CD4-positive, alpha-beta T cell (primary cell): ENCODE data around the gene CAPZB. TPM values are rescaled to one million over a fixed set of nuclear protein-coding genes. Genes with fewer than 3 reads are reported as not detected.

ENCODE experiments used
- ATAC-seq: fragments of 200-7000 bp; cut with Tn5 transposase; one replicate; pipeline ENCODE4 v1.10.0; 2022; ENCODE audit warnings: mild to moderate bottlenecking; ENCODE audit not compliant: poor library complexity
- CTCF ChIA-PET: fragments of 350-600 bp; sonication (Branson Sonifier 250); formaldehyde crosslinking; loops from one replicate; lab custom pipeline; 2021; ENCODE audit warnings: antibody characterized with exemption, inconsistent platforms; lab: Charles Lee
- POLR2A ChIA-PET: fragments of 350-600 bp; sonication (Branson Sonifier 250); formaldehyde crosslinking; loops from one replicate; lab custom pipeline; 2021; ENCODE audit warnings: antibody characterized with exemption, inconsistent platforms; lab: Charles Lee
- DNase-seq, 14 experiments: peaks; one replicate each; pipeline ENCODE4 v3.0.0-alpha.2; 2013 to 2020; ENCODE audit warnings: mixed read lengths in 2 of 14
- H3K27ac ChIP-seq, 2 donors: one replicate each; pipeline versions ENCODE4 v1.5.1 to v1.7.0; 2013; ENCODE audit warnings: low read length in 2 of 2, low read depth in 1 of 2, mild to moderate bottlenecking in 1 of 2
- H3K27me3 ChIP-seq, 2 experiments: 1 replicate in 1 of 2; 2 replicates in 1 of 2; pipeline versions ENCODE4 v1.6.1 to v1.7.0; 2013; ENCODE audit warnings: low read length in 2 of 2, control low read depth in 1 of 2, mild to moderate bottlenecking in 1 of 2, moderate library complexity in 1 of 2; ENCODE audit not compliant: insufficient read depth in 2 of 2, control insufficient read depth in 1 of 2
- H3K36me3 ChIP-seq: one replicate; pipeline ENCODE4 v1.6.1; 2013; ENCODE audit warnings: low read length, control low read depth; ENCODE audit not compliant: insufficient read depth
- H3K4me1 ChIP-seq: one replicate; pipeline ENCODE4 v1.6.1; 2013; ENCODE audit warnings: low read length, control low read depth; ENCODE audit not compliant: insufficient read depth
- H3K4me3 ChIP-seq: one replicate; pipeline ENCODE4 v1.5.1; 2013; ENCODE audit warnings: mild to moderate bottlenecking, low read length, moderate library complexity
- H3K9me3 ChIP-seq, 2 experiments: 1 replicate in 1 of 2; 2 replicates in 1 of 2; pipeline versions ENCODE4 v1.6.1 to v1.7.0; 2013; ENCODE audit warnings: low read length in 2 of 2, mild to moderate bottlenecking in 2 of 2, control low read depth in 1 of 2, moderate library complexity in 1 of 2; ENCODE audit not compliant: control insufficient read depth in 1 of 2, insufficient read depth in 1 of 2
- H3K27ac Mint-ChIP-seq: one replicate; pipeline ENCODE4 v1.8.0; 2020; ENCODE audit warnings: mixed read lengths
- H3K27me3 Mint-ChIP-seq: one replicate; pipeline ENCODE4 v1.8.0; 2021; ENCODE audit warnings: mixed read lengths
- H3K36me3 Mint-ChIP-seq: one replicate; pipeline ENCODE4 v1.8.0; 2021; ENCODE audit warnings: low read depth, mixed read lengths
- H3K4me1 Mint-ChIP-seq: one replicate; pipeline ENCODE4 v1.8.0; 2021; ENCODE audit warnings: low read depth, mixed read lengths
- H3K4me3 Mint-ChIP-seq: one replicate; pipeline ENCODE4 v1.8.0; 2020; ENCODE audit warnings: mild to moderate bottlenecking, mixed read lengths
- H3K9me3 Mint-ChIP-seq: one replicate; pipeline ENCODE4 v1.8.0; 2020; ENCODE audit warnings: mixed read lengths
- CTCF ChIP-seq: fragments of 200-600 bp; IDR thresholded peaks from one replicate; pipeline ENCODE4 v1.8.0; 2022; ENCODE audit warnings: antibody characterized with exemption, mild to moderate bottlenecking
- intact Hi-C, 2 experiments: fragments of 100-400 bp; cut with DNase I in 1 of 2; cut with micrococcal nuclease in 1 of 2; formaldehyde crosslinking; loops; one replicate each; pipeline versions ENCODE4 v1.15.1 to v1.9.0; 2023 to 2025; cut with DNase I, micrococcal nuclease
- total RNA-seq, 174 experiments: library from RNA in 2 of 174; stranded (reverse) in 2 of 174; gene quantifications; one replicate each; pipeline ENCODE4 v1.2.3 and lab custom pipeline; 2021 to 2026

Gene CAPZB
- total RNA-seq, 2 experiments from 2014 or later = 168 to 173 TPM

- H3K4me3 Mint-ChIP-seq = no peak overlapping the region
- no peaks in the 10 kb centered on the region for H3K27me3 Mint-ChIP-seq
- intact Hi-C loops = no loop called here
- Histone ChIP-seq H3K4me3 (no peak overlapping the region), H3K27me3 (no peaks in the 10 kb centered on the region), H3K27ac (no peak overlapping the region), H3K36me3 (peaks cover 81% of the 10 kb centered on the region), H3K4me1 (peaks cover 35% of the 10 kb centered on the region), H3K9me3 (no peaks in the 10 kb centered on the region)
- peak overlapping the region; percentile 64 for H3K27ac Mint-ChIP-seq
- H3K36me3 Mint-ChIP-seq = peaks cover 78% of the 10 kb centered on the region
- DNase-seq (no peak), ATAC-seq (no peak)
- no peaks in the 10 kb centered on the region for H3K9me3 Mint-ChIP-seq
- H3K4me1 Mint-ChIP-seq = peaks cover 51% of the 10 kb centered on the region
- no peak for TF ChIP-seq CTCF
- ChIA-PET POLR2A (interaction anchor here (1.5 kb wide), 1 partner anchor 22 kb away, joined by 3 read pairs; no protein-coding TSS in a partner anchor), CTCF (interaction anchor here (1.1 to 1.2 kb wide), 2 partner anchors 10 to 51 kb away, joined by 3 read pairs; no protein-coding TSS in a partner anchor)
These were observed 101.2 kb downstream of the CAPZB start for GRCh38 chr1:19384113-19384512.

- H3K4me3 Mint-ChIP-seq = no peak overlapping the region
- Histone ChIP-seq H3K4me1 (peaks cover 18% of the 10 kb centered on the region), H3K4me3 (no peak overlapping the region), H3K36me3 (peaks cover 87% of the 10 kb centered on the region), H3K9me3 (no peaks in the 10 kb centered on the region), H3K27me3 (no peaks in the 10 kb centered on the region), H3K27ac (no peak overlapping the region)
- peaks cover 37% of the 10 kb centered on the region for H3K4me1 Mint-ChIP-seq
- ATAC-seq (no peak), DNase-seq (no peak)
- H3K27ac Mint-ChIP-seq = no peak overlapping the region
- no peak for TF ChIP-seq CTCF
- ChIA-PET CTCF (no interaction called here), POLR2A (interaction anchor here (0.5 kb wide), 1 partner anchor 82 kb away, joined by 3 read pairs; no protein-coding TSS in a partner anchor)
- intact Hi-C loops = no loop called here
- peaks cover 85% of the 10 kb centered on the region for H3K36me3 Mint-ChIP-seq
- H3K9me3 Mint-ChIP-seq = no peaks in the 10 kb centered on the region
- no peaks in the 10 kb centered on the region for H3K27me3 Mint-ChIP-seq
These were observed 103.1 kb downstream of the CAPZB start for GRCh38 chr1:19382222-19382621.

- Mint-ChIP-seq H3K27me3 (no peaks in the 10 kb centered on the region), H3K27ac (no peak overlapping the region), H3K4me1 (peaks cover 32% of the 10 kb centered on the region), H3K4me3 (no peak overlapping the region), H3K9me3 (no peaks in the 10 kb centered on the region), H3K36me3 (peaks cover 89% of the 10 kb centered on the region)
- Histone ChIP-seq H3K27me3 (no peaks in the 10 kb centered on the region), H3K4me1 (peaks cover 16% of the 10 kb centered on the region), H3K36me3 (peaks cover 87% of the 10 kb centered on the region), H3K27ac (no peak overlapping the region), H3K9me3 (no peaks in the 10 kb centered on the region), H3K4me3 (no peak overlapping the region)
- DNase-seq (no peak), ATAC-seq (no peak)
- intact Hi-C loops = no loop called here
- CTCF ChIA-PET = interaction anchor here (1.3 kb wide), 1 partner anchor 273 kb away, joined by 3 read pairs; no protein-coding TSS in a partner anchor
- POLR2A ChIA-PET = no interaction called here
- TF ChIP-seq CTCF = no peak
These were observed 104.1 kb downstream of the CAPZB start for GRCh38 chr1:19381261-19381660.
